SK-N-SH (cell line): ENCODE data around the gene TRAF1. TPM values are rescaled to one million over a fixed set of nuclear protein-coding genes. Genes with fewer than 3 reads are reported as not detected.

Source experiments
- CTCF ChIA-PET: fragments of 300-600, 350-600 bp; formaldehyde crosslinking; extraction: SDS; loops from one replicate; lab custom pipeline; 2021; lab: Yijun Ruan, JAX
- POLR2A ChIA-PET: fragments of 350-600 bp; sonication (Branson Sonifier 250); formaldehyde crosslinking; extraction: SDS; loops from one replicate; lab custom pipeline; 2020; ENCODE audit warnings: antibody characterized with exemption, inconsistent platforms; lab: Yijun Ruan, JAX
- DNase-seq: peaks from one replicate; pipeline ENCODE4 v3.0.0; 2012
- H2AFZ ChIP-seq: fragments of 200-600 bp; sonication (generic); 2 replicates; pipeline ENCODE4 v1.8.1; 2016; ENCODE audit warnings: antibody characterized with exemption, mild to moderate bottlenecking, low read depth
- H3F3A ChIP-seq: fragments of 200-600 bp; sonication (generic); replicated peaks from 2 replicates; pipeline ENCODE3; 2016; ENCODE audit warnings: antibody characterized with exemption, mild to moderate bottlenecking; ENCODE audit not compliant: insufficient read depth
- H3K27ac ChIP-seq, 2 experiments: fragments of 200-500 bp in 1 of 2; fragments of 200-600 bp in 1 of 2; sonication (Bioruptor generic) in 1 of 2; sonication (generic), shearing (Covaris generic) in 1 of 2; 2 replicates each; pipeline versions ENCODE4 v1.5.1 to v1.6.1; 2014 to 2016; ENCODE audit warnings: low read depth in 2 of 2, inconsistent platforms in 1 of 2, low read length in 1 of 2, mild to moderate bottlenecking in 1 of 2, mixed read lengths in 1 of 2
- H3K27me3 ChIP-seq: fragments of 200-600 bp; sonication (generic), shearing (Covaris generic); 2 replicates; pipeline ENCODE4 v1.6.1; 2016; ENCODE audit warnings: mixed run types; ENCODE audit not compliant: insufficient read depth
- H3K36me3 ChIP-seq, 2 experiments: fragments of 200-500 bp in 1 of 2; fragments of 200-600 bp in 1 of 2; sonication (Bioruptor generic) in 1 of 2; sonication (generic) in 1 of 2; replicated peaks in 1 of 2; 2 replicates each; pipeline versions ENCODE3 to v1.5.1; 2014 to 2016; ENCODE audit warnings: low read length in 1 of 2, mild to moderate bottlenecking in 1 of 2; ENCODE audit not compliant: insufficient read depth in 2 of 2, control insufficient read depth in 1 of 2
- H3K4me1 ChIP-seq, 2 experiments: fragments of 200-500 bp in 1 of 2; fragments of 200-600 bp in 1 of 2; sonication (Bioruptor generic) in 1 of 2; sonication (generic), shearing (Covaris generic) in 1 of 2; 2 replicates each; pipeline versions ENCODE4 v1.5.1 to v1.6.1; 2014 to 2016; ENCODE audit warnings: low read depth in 1 of 2, low read length in 1 of 2, mixed run types in 1 of 2; ENCODE audit not compliant: insufficient read depth in 2 of 2, control insufficient read depth in 1 of 2
- H3K4me2 ChIP-seq: fragments of 200-600 bp; sonication (generic), shearing (Covaris generic); 2 replicates; pipeline ENCODE4 v1.6.1; 2017; ENCODE audit warnings: mixed run types
- H3K4me3 ChIP-seq, 2 experiments: fragments of 200-500 bp in 1 of 2; fragments of 200-600 bp in 1 of 2; sonication (Bioruptor generic) in 1 of 2; sonication (generic), shearing (Covaris generic) in 1 of 2; 2 replicates each; pipeline versions ENCODE4 v1.5.1 to v1.8.1; 2014 to 2016; ENCODE audit warnings: low read depth in 2 of 2, inconsistent platforms in 1 of 2, low read length in 1 of 2, mild to moderate bottlenecking in 1 of 2, mixed read lengths in 1 of 2, moderate library complexity in 1 of 2
- H3K79me2 ChIP-seq: fragments of 200-600 bp; sonication (generic); 2 replicates; pipeline ENCODE4 v1.8.1; 2017; ENCODE audit warnings: mild to moderate bottlenecking; ENCODE audit not compliant: insufficient read depth
- H3K9ac ChIP-seq: fragments of 200-600 bp; sonication (generic); 2 replicates; pipeline ENCODE4 v1.6.1; 2017; ENCODE audit warnings: mixed run types
- H3K9me2 ChIP-seq: fragments of 200-600 bp; sonication (generic); 2 replicates; pipeline ENCODE4 v1.6.1; 2017; ENCODE audit warnings: mixed run types
- H3K9me3 ChIP-seq: fragments of 200-600 bp; sonication (generic); 2 replicates; pipeline ENCODE4 v1.6.1; 2017; ENCODE audit warnings: mixed run types, mild to moderate bottlenecking, moderate library complexity
- H4K20me1 ChIP-seq: fragments of 200-600 bp; sonication (generic); 2 replicates; pipeline ENCODE4 v1.6.1; 2017; ENCODE audit warnings: mild to moderate bottlenecking, mixed run types; ENCODE audit not compliant: insufficient read depth
- ELF1 ChIP-seq: IDR thresholded peaks from 2 replicates; pipeline ENCODE4 v1.4.0; 2012
- EZH2phosphoT487 ChIP-seq: fragments of 200-600 bp; sonication (generic); IDR thresholded peaks from 2 replicates; pipeline ENCODE4 v1.6.1; 2017; ENCODE audit warnings: low read depth, mixed run types, mild to moderate bottlenecking, antibody characterized with exemption, moderate library complexity, borderline replicate concordance
- FOSL2 ChIP-seq: IDR thresholded peaks from 2 replicates; pipeline ENCODE4 v1.4.0; 2012; ENCODE audit warnings: low read depth, mild to moderate bottlenecking, moderate library complexity, borderline replicate concordance
- IRF3 ChIP-seq: fragments of 150-350 bp; IDR thresholded peaks from 2 replicates; pipeline ENCODE4 v1.6.1; 2016; ENCODE audit warnings: mild to moderate bottlenecking, low read depth, low read length
- JUND ChIP-seq: IDR thresholded peaks from 2 replicates; pipeline ENCODE4 v1.4.0; 2012
- MEF2A ChIP-seq: IDR thresholded peaks from 2 replicates; pipeline ENCODE4 v1.4.0; 2012; ENCODE audit warnings: low read depth, borderline replicate concordance
- NFIC ChIP-seq: IDR thresholded peaks from 2 replicates; pipeline ENCODE4 v1.4.0; 2012; ENCODE audit warnings: borderline replicate concordance
- POLR2AphosphoS5 ChIP-seq: IDR thresholded peaks from 2 replicates; pipeline ENCODE4 v1.6.1; 2012; ENCODE audit warnings: low read depth, low read length
- RFX5 ChIP-seq: IDR thresholded peaks from 2 replicates; pipeline ENCODE4 v1.6.1; 2012; ENCODE audit warnings: mild to moderate bottlenecking, improper control_type of control experiment, low read length
- RXRA ChIP-seq: IDR thresholded peaks from 2 replicates; pipeline ENCODE4 v1.4.0; 2012; ENCODE audit warnings: low read depth, mild to moderate bottlenecking, borderline replicate concordance
- TEAD4 ChIP-seq: IDR thresholded peaks from 2 replicates; pipeline ENCODE4 v1.4.0; 2012; ENCODE audit warnings: mild to moderate bottlenecking, borderline replicate concordance; ENCODE audit not compliant: insufficient read depth
- WGBS: methylation state at CpG from one replicate; pipeline ENCODE4 v1.1.6; 2017; ENCODE audit warnings: low lambda C conversion rate; 5-methylcytosine and 5-hydroxymethylcytosine counted together
- polyA plus RNA-seq, 3 experiments: library from polyadenylated mRNA; depleted of rRNA; stranded (reverse); fragments of >200 nt; gene quantifications; 2 replicates each; pipeline ENCODE4 v1.2.3, GENCODE V29; 2012
- TF ChIP-seq, protein P1 (sequence below): IDR thresholded peaks from 2 replicates; pipeline ENCODE4 v1.6.1; 2012; ENCODE audit warnings: mild to moderate bottlenecking, low read depth, low read length, moderate library complexity

TRAF1 gene
- polyA plus RNA-seq, 1 of the 3 experiments (the other 2 are of a cell fraction), result 1.2 TPM

- no peak for TF ChIP-seq IRF3
- no peak for TF ChIP-seq ELF1
- TF ChIP-seq RFX5, result no peak
- TF ChIP-seq TEAD4, result peak; percentile 58; the same call in 1 of the 2 replicates
These were observed 15.8 kb upstream of the TRAF1 start (continued) for GRCh38 chr9:120942186-120943001.

DNA sequence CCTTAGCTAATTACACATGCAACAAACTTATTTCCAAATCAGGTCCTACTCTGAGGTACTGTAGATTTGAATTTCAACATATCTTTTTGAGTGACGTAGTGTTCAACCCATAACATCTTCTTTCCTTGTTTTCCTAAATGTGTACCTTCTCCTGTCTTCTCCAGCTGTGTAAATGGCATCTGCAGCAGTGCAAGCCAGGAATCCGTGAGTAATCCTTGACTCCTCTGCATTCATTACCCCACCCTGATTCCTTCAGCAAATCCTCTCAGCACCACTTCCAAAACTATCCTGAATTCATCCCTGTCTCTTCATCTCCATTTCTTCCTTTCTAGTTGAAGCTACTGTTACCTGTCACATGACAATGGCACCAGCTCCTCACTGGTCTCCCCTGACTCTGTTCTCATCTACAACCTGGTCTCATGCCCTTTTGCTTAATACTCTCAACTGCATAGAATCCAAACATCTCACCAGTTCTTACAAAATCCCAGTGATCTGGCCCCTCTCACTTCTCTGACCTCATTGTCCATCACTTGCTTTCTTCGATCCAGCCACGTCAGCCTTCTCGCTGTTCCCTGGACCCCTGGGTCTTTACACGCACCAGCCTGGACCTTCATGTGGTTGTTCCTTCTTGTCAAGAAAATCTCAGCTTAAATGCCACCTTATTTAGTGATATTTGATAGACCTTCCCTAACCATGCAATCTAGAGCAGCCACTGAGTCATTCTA lies 14.6 kb upstream of the TRAF1 start:
- H4K20me1 ChIP-seq, result no peaks in the 10 kb centered on the region
- no peaks in the 10 kb centered on the region for H3K9me3 ChIP-seq
- TF ChIP-seq MEF2A (no peak), RXRA (no peak), JUND (no peak), POLR2AphosphoS5 (no peak), EZH2phosphoT487 (no peak), NFIC (no peak), FOSL2 (no peak)
- TF ChIP-seq, protein P1, sequence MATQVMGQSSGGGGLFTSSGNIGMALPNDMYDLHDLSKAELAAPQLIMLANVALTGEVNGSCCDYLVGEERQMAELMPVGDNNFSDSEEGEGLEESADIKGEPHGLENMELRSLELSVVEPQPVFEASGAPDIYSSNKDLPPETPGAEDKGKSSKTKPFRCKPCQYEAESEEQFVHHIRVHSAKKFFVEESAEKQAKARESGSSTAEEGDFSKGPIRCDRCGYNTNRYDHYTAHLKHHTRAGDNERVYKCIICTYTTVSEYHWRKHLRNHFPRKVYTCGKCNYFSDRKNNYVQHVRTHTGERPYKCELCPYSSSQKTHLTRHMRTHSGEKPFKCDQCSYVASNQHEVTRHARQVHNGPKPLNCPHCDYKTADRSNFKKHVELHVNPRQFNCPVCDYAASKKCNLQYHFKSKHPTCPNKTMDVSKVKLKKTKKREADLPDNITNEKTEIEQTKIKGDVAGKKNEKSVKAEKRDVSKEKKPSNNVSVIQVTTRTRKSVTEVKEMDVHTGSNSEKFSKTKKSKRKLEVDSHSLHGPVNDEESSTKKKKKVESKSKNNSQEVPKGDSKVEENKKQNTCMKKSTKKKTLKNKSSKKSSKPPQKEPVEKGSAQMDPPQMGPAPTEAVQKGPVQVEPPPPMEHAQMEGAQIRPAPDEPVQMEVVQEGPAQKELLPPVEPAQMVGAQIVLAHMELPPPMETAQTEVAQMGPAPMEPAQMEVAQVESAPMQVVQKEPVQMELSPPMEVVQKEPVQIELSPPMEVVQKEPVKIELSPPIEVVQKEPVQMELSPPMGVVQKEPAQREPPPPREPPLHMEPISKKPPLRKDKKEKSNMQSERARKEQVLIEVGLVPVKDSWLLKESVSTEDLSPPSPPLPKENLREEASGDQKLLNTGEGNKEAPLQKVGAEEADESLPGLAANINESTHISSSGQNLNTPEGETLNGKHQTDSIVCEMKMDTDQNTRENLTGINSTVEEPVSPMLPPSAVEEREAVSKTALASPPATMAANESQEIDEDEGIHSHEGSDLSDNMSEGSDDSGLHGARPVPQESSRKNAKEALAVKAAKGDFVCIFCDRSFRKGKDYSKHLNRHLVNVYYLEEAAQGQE, result no peak
- H3K27me3 ChIP-seq, result no peaks in the 10 kb centered on the region
- H3K27ac ChIP-seq, result no peak overlapping the region
- no peak overlapping the region for H3K9ac ChIP-seq
- H3K36me3 ChIP-seq, result no peaks in the 10 kb centered on the region
- peaks cover 13 to 22% of the 10 kb centered on the region in 2 experiments for H3K4me1 ChIP-seq
- H3K4me2 ChIP-seq, result no peak overlapping the region
- no peak overlapping the region for H2AFZ ChIP-seq
- WGBS, result 87% methylated on average over 6 of the region's 6 CpGs
- H3F3A ChIP-seq, result peaks cover 15% of the 10 kb centered on the region
- no peak overlapping the region for H3K4me3 ChIP-seq
- DNase-seq, result no peak
- ChIA-PET POLR2A (no interaction called here), CTCF (no interaction called here)
- no peaks in the 10 kb centered on the region for H3K9me2 ChIP-seq
- H3K79me2 ChIP-seq, result no peaks in the 10 kb centered on the region
